SK-N-SH (cell line): ENCODE data around the gene GOLGA8S. TPM values are rescaled to one million over a fixed set of nuclear protein-coding genes. Genes with fewer than 3 reads are reported as not detected.
"Not testable (repeated sequence)": the region's sequence is repeated elsewhere in the genome, so short reads cannot be mapped to it uniquely, and the experiment has no call there.

Source experiments
- CTCF ChIA-PET: fragments of 300-600, 350-600 bp; formaldehyde crosslinking; extraction: SDS; loops from one replicate; lab custom pipeline; 2021; lab: Yijun Ruan, JAX
- POLR2A ChIA-PET: fragments of 350-600 bp; sonication (Branson Sonifier 250); formaldehyde crosslinking; extraction: SDS; loops from one replicate; lab custom pipeline; 2020; ENCODE audit warnings: antibody characterized with exemption, inconsistent platforms; lab: Yijun Ruan, JAX
- DNase-seq: peaks from one replicate; pipeline ENCODE4 v3.0.0; 2012
- H2AFZ ChIP-seq: fragments of 200-600 bp; sonication (generic); 2 replicates; pipeline ENCODE4 v1.8.1; 2016; ENCODE audit warnings: antibody characterized with exemption, mild to moderate bottlenecking, low read depth
- H3F3A ChIP-seq: fragments of 200-600 bp; sonication (generic); replicated peaks from 2 replicates; pipeline ENCODE3; 2016; ENCODE audit warnings: antibody characterized with exemption, mild to moderate bottlenecking; ENCODE audit not compliant: insufficient read depth
- H3K27ac ChIP-seq, 2 experiments: fragments of 200-500 bp in 1 of 2; fragments of 200-600 bp in 1 of 2; sonication (Bioruptor generic) in 1 of 2; sonication (generic), shearing (Covaris generic) in 1 of 2; 2 replicates each; pipeline versions ENCODE4 v1.5.1 to v1.6.1; 2014 to 2016; ENCODE audit warnings: low read depth in 2 of 2, inconsistent platforms in 1 of 2, low read length in 1 of 2, mild to moderate bottlenecking in 1 of 2, mixed read lengths in 1 of 2
- H3K27me3 ChIP-seq: fragments of 200-600 bp; sonication (generic), shearing (Covaris generic); 2 replicates; pipeline ENCODE4 v1.6.1; 2016; ENCODE audit warnings: mixed run types; ENCODE audit not compliant: insufficient read depth
- H3K36me3 ChIP-seq, 2 experiments: fragments of 200-500 bp in 1 of 2; fragments of 200-600 bp in 1 of 2; sonication (Bioruptor generic) in 1 of 2; sonication (generic) in 1 of 2; replicated peaks in 1 of 2; 2 replicates each; pipeline versions ENCODE3 to v1.5.1; 2014 to 2016; ENCODE audit warnings: low read length in 1 of 2, mild to moderate bottlenecking in 1 of 2; ENCODE audit not compliant: insufficient read depth in 2 of 2, control insufficient read depth in 1 of 2
- H3K4me1 ChIP-seq, 2 experiments: fragments of 200-500 bp in 1 of 2; fragments of 200-600 bp in 1 of 2; sonication (Bioruptor generic) in 1 of 2; sonication (generic), shearing (Covaris generic) in 1 of 2; 2 replicates each; pipeline versions ENCODE4 v1.5.1 to v1.6.1; 2014 to 2016; ENCODE audit warnings: low read depth in 1 of 2, low read length in 1 of 2, mixed run types in 1 of 2; ENCODE audit not compliant: insufficient read depth in 2 of 2, control insufficient read depth in 1 of 2
- H3K4me2 ChIP-seq: fragments of 200-600 bp; sonication (generic), shearing (Covaris generic); 2 replicates; pipeline ENCODE4 v1.6.1; 2017; ENCODE audit warnings: mixed run types
- H3K4me3 ChIP-seq, 2 experiments: fragments of 200-500 bp in 1 of 2; fragments of 200-600 bp in 1 of 2; sonication (Bioruptor generic) in 1 of 2; sonication (generic), shearing (Covaris generic) in 1 of 2; 2 replicates each; pipeline versions ENCODE4 v1.5.1 to v1.8.1; 2014 to 2016; ENCODE audit warnings: low read depth in 2 of 2, inconsistent platforms in 1 of 2, low read length in 1 of 2, mild to moderate bottlenecking in 1 of 2, mixed read lengths in 1 of 2, moderate library complexity in 1 of 2
- H3K79me2 ChIP-seq: fragments of 200-600 bp; sonication (generic); 2 replicates; pipeline ENCODE4 v1.8.1; 2017; ENCODE audit warnings: mild to moderate bottlenecking; ENCODE audit not compliant: insufficient read depth
- H3K9ac ChIP-seq: fragments of 200-600 bp; sonication (generic); 2 replicates; pipeline ENCODE4 v1.6.1; 2017; ENCODE audit warnings: mixed run types
- H3K9me2 ChIP-seq: fragments of 200-600 bp; sonication (generic); 2 replicates; pipeline ENCODE4 v1.6.1; 2017; ENCODE audit warnings: mixed run types
- H3K9me3 ChIP-seq: fragments of 200-600 bp; sonication (generic); 2 replicates; pipeline ENCODE4 v1.6.1; 2017; ENCODE audit warnings: mixed run types, mild to moderate bottlenecking, moderate library complexity
- H4K20me1 ChIP-seq: fragments of 200-600 bp; sonication (generic); 2 replicates; pipeline ENCODE4 v1.6.1; 2017; ENCODE audit warnings: mild to moderate bottlenecking, mixed run types; ENCODE audit not compliant: insufficient read depth
- WGBS: methylation state at CpG from one replicate; pipeline ENCODE4 v1.1.6; 2017; ENCODE audit warnings: low lambda C conversion rate; 5-methylcytosine and 5-hydroxymethylcytosine counted together
- polyA plus RNA-seq, 3 experiments: library from polyadenylated mRNA; depleted of rRNA; stranded (reverse); fragments of >200 nt; gene quantifications; 2 replicates each; pipeline ENCODE4 v1.2.3, GENCODE V29; 2012
- small RNA-seq, 7 experiments: library from RNA; depleted of rRNA; stranded (forward); fragments of <200 nt; gene quantifications; one replicate each; pipeline ENCODE3, GENCODE V24; 2012

The GOLGA8S gene
- polyA plus RNA-seq, 1 of the 3 experiments (the other 2 are of a cell fraction), result 0.02 TPM

DNA sequence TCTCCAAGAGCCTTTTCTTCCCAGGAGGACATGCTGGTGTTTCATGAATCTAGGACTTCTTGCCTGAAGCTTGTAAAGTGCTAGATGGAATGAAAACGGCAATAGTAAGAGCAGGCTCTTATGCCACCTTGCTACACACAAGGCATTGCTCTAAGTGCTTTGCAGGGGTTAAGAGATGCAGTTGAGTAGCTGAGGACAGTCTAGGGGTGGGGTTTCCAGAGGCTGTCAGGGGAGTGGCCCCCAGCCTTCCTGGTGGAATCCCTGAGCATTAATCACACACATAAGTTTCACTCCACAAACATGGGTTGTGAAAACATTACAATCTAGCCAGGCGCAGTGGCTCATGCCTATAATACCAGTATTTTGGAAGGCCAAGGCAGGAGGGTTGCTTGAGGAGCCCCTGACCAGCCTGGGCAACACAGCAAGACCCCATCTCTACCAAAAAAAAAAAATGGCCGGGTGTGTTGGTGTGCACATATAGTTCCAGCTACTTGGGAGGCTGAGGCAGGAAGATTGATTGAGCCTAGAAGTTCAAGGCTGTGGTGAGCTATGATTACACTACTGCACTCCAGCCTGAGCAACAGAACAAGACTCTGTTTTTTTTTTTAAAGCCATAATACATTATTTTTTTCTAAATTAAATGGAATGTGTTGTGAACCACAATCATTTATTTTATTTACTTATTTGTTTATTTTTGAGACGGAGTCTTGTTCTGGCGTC lies 58.5 kb downstream of the GOLGA8S start:
- H3F3A ChIP-seq, CTCF ChIA-PET, H2AFZ ChIP-seq, H3K79me2 ChIP-seq, H3K36me3 ChIP-seq, POLR2A ChIA-PET, H3K27ac ChIP-seq, H3K9ac ChIP-seq, DNase-seq, H3K4me2 ChIP-seq, H4K20me1 ChIP-seq, H3K4me3 ChIP-seq, H3K9me2 ChIP-seq, H3K9me3 ChIP-seq, H3K4me1 ChIP-seq: not testable (repeated sequence)
- peaks cover 34% of the 10 kb centered on the region; the same call in 1 of the 2 replicates for H3K27me3 ChIP-seq
- 6% methylated on average over 5 of the region's 5 CpGs for WGBS

Small RNA genes within 50 kb of the gene (small RNA-seq; reads per million reads assigned to genes)
- 0 reads per million in 7 experiments for gene RN7SL536P

Other genes with a start within 250 kb of the GOLGA8S start
- gene GOLGA6L1, start 217.9 kb upstream of the GOLGA8S start, polyA plus RNA-seq (2012; rRNA removed), result not detected in 2 replicates
- gene GOLGA6L26, start 20.6 kb upstream of the GOLGA8S start, polyA plus RNA-seq (2012; rRNA removed), result not detected in 2 replicates
- not detected in 2 replicates for gene GOLGA6L2, start 92.5 kb downstream of the GOLGA8S start, polyA plus RNA-seq (2012; rRNA removed)
- gene MKRN3, start 210.9 kb downstream of the GOLGA8S start, polyA plus RNA-seq (2012; rRNA removed), result 4.7 and 8.5 TPM in 2 replicates